ENCODE measurements around the gene FUT7. TPM values are rescaled to one million over a fixed set of nuclear protein-coding genes. Genes with fewer than 3 reads are reported as not detected.

FUT7 gene
- total RNA-seq, 1 experiment from 2014 or later: not detected

GRCh38 chr9:136997371-136997770 lies 34.5 kb downstream of the FUT7 start:
- Histone ChIP-seq H3K9me3 (ENCODE audit: low read depth, low read length, poor library complexity, severe bottlenecking) (no peaks in the 10 kb centered on the region), H3K27me3 (replicated peaks; ENCODE audit: insufficient read depth, low read depth, low read length, poor library complexity) (no peaks in the 10 kb centered on the region), H3K36me3 (ENCODE audit: insufficient read depth, low read length, poor library complexity, severe bottlenecking) (peaks cover 7% of the 10 kb centered on the region), H3K4me3 (ENCODE audit: low read depth, low read length, poor library complexity, severe bottlenecking) (no peak overlapping the region), H3K27ac (ENCODE audit: low read depth, low read length, poor library complexity, severe bottlenecking) (no peak overlapping the region), H3K4me1 (ENCODE audit: insufficient read depth, low read length, poor library complexity, severe bottlenecking) (peaks cover 26% of the 10 kb centered on the region)
- TF ChIP-seq CTCF (conservative IDR thresholded peaks at IDR 0.05; ENCODE audit: low read depth, low read length) (no peak), EZH2 (IDR thresholded peaks at IDR 0.05; ENCODE audit: borderline replicate concordance, low read depth, low read length, poor library complexity, severe bottlenecking) (no peak)
- intact Hi-C loops (cut with micrococcal nuclease; ENCODE audit: unreplicated experiment): no loop called here
- ChIA-PET CTCF (no interaction called here), POLR2A (ENCODE audit: low non-redundant PET) (no interaction called here)
- DNase-seq (ENCODE audit: low spot score): no peak
- no TSS peak for BruUV-seq (replicated peaks)

- Histone ChIP-seq H3K27ac (ENCODE audit: low read depth, low read length, poor library complexity, severe bottlenecking) (no peak within 1 kb of the TSS), H3K4me3 (ENCODE audit: low read depth, low read length, poor library complexity, severe bottlenecking) (no peak within 1 kb of the TSS), H3K9me3 (ENCODE audit: low read depth, low read length, poor library complexity, severe bottlenecking) (no peaks in the 10 kb centered on the region), H3K27me3 (replicated peaks; ENCODE audit: insufficient read depth, low read depth, low read length, poor library complexity) (no peaks in the 10 kb centered on the region), H3K36me3 (ENCODE audit: insufficient read depth, low read length, poor library complexity, severe bottlenecking) (peaks cover 7% of the 10 kb centered on the region), H3K4me1 (ENCODE audit: insufficient read depth, low read length, poor library complexity, severe bottlenecking) (peaks cover 26% of the 10 kb centered on the region)
- CTCF ChIA-PET: no interaction called here
- no peak for DNase-seq (ENCODE audit: low spot score)
- POLR2A ChIA-PET (ENCODE audit: low non-redundant PET): no interaction called here
- TF ChIP-seq CTCF (conservative IDR thresholded peaks at IDR 0.05; ENCODE audit: low read depth, low read length) (no peak), EZH2 (IDR thresholded peaks at IDR 0.05; ENCODE audit: borderline replicate concordance, low read depth, low read length, poor library complexity, severe bottlenecking) (no peak)
- BruUV-seq (replicated peaks): no TSS peak
- intact Hi-C loops (cut with micrococcal nuclease; ENCODE audit: unreplicated experiment): no loop called here
Observed at GRCh38 chr9:136996361-136997292, 35.3 kb downstream of the FUT7 start, which contains the start of gene CLIC3. CLIC3 (minus strand) TSS chr9:136996568; CDS start chr9:136996543, 25 bp downstream.

GRCh38 chr9:136995772-136996311 lies 36.0 kb downstream of the FUT7 start:
- H3K4me1 ChIP-seq (ENCODE audit: insufficient read depth, low read length, poor library complexity, severe bottlenecking): peaks cover 26% of the 10 kb centered on the region
- DNase-seq (ENCODE audit: low spot score): no peak
- no peak overlapping the region for H3K27ac ChIP-seq (ENCODE audit: low read depth, low read length, poor library complexity, severe bottlenecking)
- no peaks in the 10 kb centered on the region for H3K9me3 ChIP-seq (ENCODE audit: low read depth, low read length, poor library complexity, severe bottlenecking)
- H3K27me3 ChIP-seq (replicated peaks; ENCODE audit: insufficient read depth, low read depth, low read length, poor library complexity): no peaks in the 10 kb centered on the region
- H3K36me3 ChIP-seq (ENCODE audit: insufficient read depth, low read length, poor library complexity, severe bottlenecking): peaks cover 7% of the 10 kb centered on the region
- TF ChIP-seq CTCF (conservative IDR thresholded peaks at IDR 0.05; ENCODE audit: low read depth, low read length) (no peak), EZH2 (IDR thresholded peaks at IDR 0.05; ENCODE audit: borderline replicate concordance, low read depth, low read length, poor library complexity, severe bottlenecking) (no peak)
- intact Hi-C loops (cut with micrococcal nuclease; ENCODE audit: unreplicated experiment): no loop called here
- BruUV-seq (replicated peaks): no TSS peak
- ChIA-PET CTCF (no interaction called here), POLR2A (ENCODE audit: low non-redundant PET) (interaction anchor here (0.6 kb wide), 1 partner anchor 110 kb away, joined by 7 read pairs; the partner anchor contains the start of gene TRAF2)
- H3K4me3 ChIP-seq (ENCODE audit: low read depth, low read length, poor library complexity, severe bottlenecking): no peak overlapping the region
